GM18526 (cell line): Measurements from ENCODE around the gene ASCC2.

Experiments used
- POLR2A ChIP-seq: IDR thresholded peaks from 3 replicates; pipeline ENCODE4 v1.6.1; 2011; ENCODE audit not compliant: insufficient read length; ENCODE audit errors: extremely low read depth

Gene ASCC2

GRCh38 chr22:29758959-29759358 lies 79.1 kb downstream of the ASCC2 start:
- no peak for TF ChIP-seq POLR2A

GRCh38 chr22:29758068-29758622 lies 79.9 kb downstream of the ASCC2 start:
- no peak for TF ChIP-seq POLR2A

- no peak for TF ChIP-seq POLR2A
Measured at GRCh38 chr22:29757096-29757495, 81.0 kb downstream of the ASCC2 start.

- no peak for TF ChIP-seq POLR2A
Measured at GRCh38 chr22:29756341-29756740, 81.7 kb downstream of the ASCC2 start.

GRCh38 chr22:29755889-29756288 lies 82.2 kb downstream of the ASCC2 start:
- no peak for TF ChIP-seq POLR2A

GRCh38 chr22:29753808-29754657 lies 84.0 kb downstream of the ASCC2 start:
- no peak for TF ChIP-seq POLR2A

- no peak for TF ChIP-seq POLR2A
Measured at GRCh38 chr22:29751669-29752068, 86.4 kb downstream of the ASCC2 start.

- TF ChIP-seq POLR2A = no peak
Measured at GRCh38 chr22:29750559-29751538, 87.2 kb downstream of the ASCC2 start.

GRCh38 chr22:29750029-29750428 lies 88.0 kb downstream of the ASCC2 start:
- TF ChIP-seq POLR2A = no peak

- no peak for TF ChIP-seq POLR2A
Measured at GRCh38 chr22:29748248-29748893, 89.7 kb downstream of the ASCC2 start.

GRCh38 chr22:29747832-29748231 lies 90.2 kb downstream of the ASCC2 start:
- TF ChIP-seq POLR2A = no peak

- TF ChIP-seq POLR2A = no peak
Measured at GRCh38 chr22:29744902-29745301, 93.2 kb downstream of the ASCC2 start.

GRCh38 chr22:29742326-29742725 lies 95.7 kb downstream of the ASCC2 start:
- TF ChIP-seq POLR2A = no peak

GRCh38 chr22:29741926-29742325 lies 96.1 kb downstream of the ASCC2 start:
- TF ChIP-seq POLR2A = no peak

GRCh38 chr22:29740216-29740615 lies 97.9 kb downstream of the ASCC2 start:
- TF ChIP-seq POLR2A = no peak
